Stimulated activated CD8-positive, alpha-beta memory T cell treated with anti-CD3 and anti-CD28 coated beads, Interleukin-4, amount 100 ng/mL, for 24 hours (primary cell): ENCODE results near the gene TRAPPC14.
"Not testable (repeated sequence)": the region's sequence is repeated elsewhere in the genome, so short reads cannot be mapped to it uniquely, and the experiment has no call there.

ENCODE experiments used
- DNase-seq: peaks from one replicate; pipeline ENCODE4 v3.0.0-alpha.2; 2020; ENCODE audit warnings: low read depth

Gene TRAPPC14

GRCh38 chr7:100153708-100154535 lies 4.6 kb downstream of the TRAPPC14 start:
- no peak for DNase-seq

- no peak for DNase-seq
Observed at GRCh38 chr7:100152937-100153666, 5.4 kb downstream of the TRAPPC14 start.

GRCh38 chr7:100152404-100152803 lies 6.1 kb downstream of the TRAPPC14 start:
- DNase-seq, result no peak

GRCh38 chr7:100148559-100149328 lies 9.8 kb downstream of the TRAPPC14 start, which contains the start of gene LAMTOR4:
LAMTOR4 (plus strand) TSS chr7:100148918; CDS start chr7:100148973, 55 bp downstream.
- DNase-seq, result peak; percentile 95

- no peak for DNase-seq
Observed at GRCh38 chr7:100148225-100148558, 10.3 kb downstream of the TRAPPC14 start.

- DNase-seq, result no peak
Observed at GRCh38 chr7:100147278-100147677, 11.2 kb downstream of the TRAPPC14 start.

- DNase-seq, result not testable (repeated sequence)
Observed at GRCh38 chr7:100146350-100146749, 12.2 kb downstream of the TRAPPC14 start.

- DNase-seq, result no peak
Observed at GRCh38 chr7:100142461-100142860, 16.1 kb downstream of the TRAPPC14 start.

GRCh38 chr7:100141555-100141949 lies 17.0 kb downstream of the TRAPPC14 start:
- DNase-seq, result no peak

- no peak for DNase-seq
Observed at GRCh38 chr7:100137851-100138760, 20.4 kb downstream of the TRAPPC14 start.

GRCh38 chr7:100132697-100133151 lies 25.8 kb downstream of the TRAPPC14 start:
- no peak for DNase-seq

GRCh38 chr7:100132126-100132525 lies 26.4 kb downstream of the TRAPPC14 start:
- DNase-seq, result no peak

GRCh38 chr7:100130608-100131453 lies 27.7 kb downstream of the TRAPPC14 start:
- peak; percentile 80 for DNase-seq

- DNase-seq, result not testable (repeated sequence)
Observed at GRCh38 chr7:100130220-100130607, 28.3 kb downstream of the TRAPPC14 start.

GRCh38 chr7:100128637-100128963 lies 29.9 kb downstream of the TRAPPC14 start:
- DNase-seq, result no peak

- no peak for DNase-seq
Observed at GRCh38 chr7:100127866-100128636, 30.5 kb downstream of the TRAPPC14 start.

- peak; percentile 82 for DNase-seq
Observed at GRCh38 chr7:100126931-100127865, 31.3 kb downstream of the TRAPPC14 start, which contains the start of gene MBLAC1. MBLAC1 (plus strand) TSS chr7:100126967; CDS start chr7:100127396, 429 bp downstream.

GRCh38 chr7:100126239-100126930 lies 32.1 kb downstream of the TRAPPC14 start:
- no peak for DNase-seq
